AG20443 (cell line): ENCODE measurements around the gene SPTBN4.
"Not testable (repeated sequence)": the region's sequence is repeated elsewhere in the genome, so short reads cannot be mapped to it uniquely, and the experiment has no call there.

Experiments
- DNase-seq: peaks from one replicate; pipeline ENCODE4 v3.0.0; 2012; ENCODE audit warnings: low spot score, mixed read lengths

The SPTBN4 gene

GRCh38 chr19:40465025-40465556 is 1.7 kb upstream of the SPTBN4 start:
- peak; percentile 65 for DNase-seq

GRCh38 chr19:40465557-40466218 is 1.1 kb upstream of the SPTBN4 start, which contains the start of gene BLVRB:
Gene BLVRB (minus strand): TSS chr19:40465745. CDS start chr19:40465688, 57 bp downstream.
- DNase-seq, result peak; percentile 98

- no peak for DNase-seq
Measured at GRCh38 chr19:40466219-40466984, 399 bp upstream of the SPTBN4 start.

- no peak for DNase-seq
Measured at GRCh38 chr19:40469011-40469410, 2.2 kb downstream of the SPTBN4 start.

GRCh38 chr19:40471111-40471510 is 4.3 kb downstream of the SPTBN4 start:
- DNase-seq, result no peak

GRCh38 chr19:40472516-40472915 is 5.7 kb downstream of the SPTBN4 start:
- no peak for DNase-seq

- DNase-seq, result no peak
Measured at GRCh38 chr19:40474737-40475136, 7.9 kb downstream of the SPTBN4 start.

GRCh38 chr19:40475878-40476644 is 9.3 kb downstream of the SPTBN4 start:
- DNase-seq, result not testable (repeated sequence)

GRCh38 chr19:40486017-40486416 is 19.2 kb downstream of the SPTBN4 start:
- DNase-seq, result no peak

GRCh38 chr19:40489882-40490230 is 23.1 kb downstream of the SPTBN4 start:
- no peak for DNase-seq

- no peak for DNase-seq
Measured at GRCh38 chr19:40492274-40492673, 25.5 kb downstream of the SPTBN4 start.

GRCh38 chr19:40493778-40494177 is 27.0 kb downstream of the SPTBN4 start:
- DNase-seq, result no peak

- DNase-seq, result no peak
Measured at GRCh38 chr19:40494191-40494838, 27.5 kb downstream of the SPTBN4 start.

- no peak for DNase-seq
Measured at GRCh38 chr19:40497214-40497613, 30.4 kb downstream of the SPTBN4 start.

GRCh38 chr19:40499320-40499719 is 32.5 kb downstream of the SPTBN4 start:
- no peak for DNase-seq

- DNase-seq, result not testable (repeated sequence)
Measured at GRCh38 chr19:40500678-40501530, 34.1 kb downstream of the SPTBN4 start.

- DNase-seq, result no peak
Measured at GRCh38 chr19:40501599-40501998, 34.8 kb downstream of the SPTBN4 start.

GRCh38 chr19:40502081-40502480 is 35.3 kb downstream of the SPTBN4 start:
- no peak for DNase-seq

GRCh38 chr19:40502647-40503319 is 36.0 kb downstream of the SPTBN4 start:
- no peak for DNase-seq

- DNase-seq, result no peak
Measured at GRCh38 chr19:40503320-40503695, 36.5 kb downstream of the SPTBN4 start.

- no peak for DNase-seq
Measured at GRCh38 chr19:40506099-40506498, 39.3 kb downstream of the SPTBN4 start.
